Body of pancreas (tissue), 4 donors: ENCODE data around the gene CDH16.
A peak's percentile ranks its signal among the peaks of the same experiment; 100 is the strongest.

ENCODE experiments used
- CTCF ChIP-seq, 7 experiments: fragments of 450-650 bp in 4 of 7; fragments of 200-600 bp in 3 of 7; sonication (generic) in 3 of 7; IDR thresholded peaks; one replicate each; pipeline ENCODE4 v1.5.1; 2016 to 2019; ENCODE audit warnings: antibody characterized with exemption in 7 of 7
- POLR2A ChIP-seq, 3 donors: fragments of 450-650 bp; IDR thresholded peaks; one replicate each; pipeline ENCODE4 v1.6.1; 2016; ENCODE audit warnings: antibody characterized with exemption in 3 of 3, mild to moderate bottlenecking in 2 of 3

GRCh38 chr16:66880288-66881013, 38.2 kb downstream of the CDH16 start, which contains the start of gene PDP2:
- peak in 1 of 7 experiments; percentile 19 for TF ChIP-seq CTCF (IDR thresholded peaks at IDR 0.05)
- peak; percentile 56 to 91 (median 87) for TF ChIP-seq POLR2A (IDR thresholded peaks at IDR 0.05)
